KBM-7 (cell line): Measurements from ENCODE around the gene EN2.

Experiments
- DNase-seq: peaks from one replicate; pipeline ENCODE4 v3.0.0-alpha.2; 2015
- in situ Hi-C: fragments of 300-500 bp; cut with MboI; formaldehyde crosslinking; loops from 2 replicates; pipeline ENCODE4 v1.14.3; 2020; ENCODE audit warnings: low sequenced_read_pairs, low pct_unique_long_range_greater_than_20kb, mixed read lengths

The EN2 gene

DNA sequence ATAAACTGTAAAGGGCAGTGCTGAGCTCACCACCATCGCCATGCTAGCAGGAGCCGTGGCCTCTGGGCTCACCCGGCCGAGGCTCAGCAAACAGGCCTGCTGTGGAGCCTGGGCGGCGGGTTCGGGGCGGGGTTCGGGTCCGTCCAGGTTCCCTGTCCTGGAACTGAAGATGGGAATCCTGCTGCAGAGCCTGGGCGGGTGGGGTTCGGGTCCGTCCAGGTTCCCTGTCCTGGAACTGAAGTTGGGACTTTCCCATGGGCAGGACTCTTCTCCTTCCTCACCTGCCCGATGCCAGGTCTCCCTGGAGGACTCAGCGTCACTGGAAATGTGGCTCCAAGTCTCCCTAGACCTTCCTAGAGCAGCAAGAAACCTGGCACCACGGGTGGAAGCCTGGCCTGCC lies 36.6 kb downstream of the EN2 start:
- in situ Hi-C loops, result no loop called here
- no peak for DNase-seq

DNA sequence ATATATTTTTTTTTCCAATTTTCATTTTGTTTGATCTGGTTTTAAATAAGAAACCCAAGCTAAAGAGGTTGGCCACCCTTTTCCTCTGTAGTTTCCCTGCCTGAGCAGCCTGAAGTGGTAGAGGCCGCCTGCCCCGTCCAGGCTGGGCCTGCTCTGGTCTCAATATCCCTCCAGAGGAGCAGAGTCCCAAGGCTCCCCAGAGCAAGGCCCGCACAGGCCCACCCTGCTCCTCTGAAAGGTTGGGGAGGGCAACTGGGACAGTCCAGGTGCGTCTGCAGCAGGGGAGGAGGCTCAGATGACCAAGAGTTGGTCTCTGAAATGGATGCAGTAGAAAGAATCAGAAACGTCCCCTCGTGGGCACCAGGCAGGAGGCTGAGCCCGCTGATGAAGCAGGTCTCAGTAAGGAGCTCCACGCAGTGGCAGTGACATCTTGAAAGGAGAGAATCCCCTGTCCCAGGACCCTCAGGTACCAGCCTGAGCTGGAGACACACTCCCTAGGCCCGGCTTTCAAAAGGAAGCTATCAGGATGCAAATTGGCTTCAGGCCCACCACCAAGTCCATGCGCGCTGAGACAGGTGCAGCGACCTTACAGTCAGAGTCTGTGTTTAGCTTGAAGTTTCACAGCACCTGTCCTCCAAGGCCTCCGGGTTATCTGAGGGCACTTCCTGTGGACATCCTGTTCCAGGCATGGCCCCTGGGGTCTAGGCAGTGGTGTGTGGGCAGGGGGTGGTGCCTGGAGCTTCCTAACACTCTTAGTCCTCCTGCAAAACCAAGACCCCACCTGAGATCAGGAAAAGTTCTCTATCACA lies 37.7 kb downstream of the EN2 start:
- in situ Hi-C loops, result no loop called here
- no peak for DNase-seq

DNA sequence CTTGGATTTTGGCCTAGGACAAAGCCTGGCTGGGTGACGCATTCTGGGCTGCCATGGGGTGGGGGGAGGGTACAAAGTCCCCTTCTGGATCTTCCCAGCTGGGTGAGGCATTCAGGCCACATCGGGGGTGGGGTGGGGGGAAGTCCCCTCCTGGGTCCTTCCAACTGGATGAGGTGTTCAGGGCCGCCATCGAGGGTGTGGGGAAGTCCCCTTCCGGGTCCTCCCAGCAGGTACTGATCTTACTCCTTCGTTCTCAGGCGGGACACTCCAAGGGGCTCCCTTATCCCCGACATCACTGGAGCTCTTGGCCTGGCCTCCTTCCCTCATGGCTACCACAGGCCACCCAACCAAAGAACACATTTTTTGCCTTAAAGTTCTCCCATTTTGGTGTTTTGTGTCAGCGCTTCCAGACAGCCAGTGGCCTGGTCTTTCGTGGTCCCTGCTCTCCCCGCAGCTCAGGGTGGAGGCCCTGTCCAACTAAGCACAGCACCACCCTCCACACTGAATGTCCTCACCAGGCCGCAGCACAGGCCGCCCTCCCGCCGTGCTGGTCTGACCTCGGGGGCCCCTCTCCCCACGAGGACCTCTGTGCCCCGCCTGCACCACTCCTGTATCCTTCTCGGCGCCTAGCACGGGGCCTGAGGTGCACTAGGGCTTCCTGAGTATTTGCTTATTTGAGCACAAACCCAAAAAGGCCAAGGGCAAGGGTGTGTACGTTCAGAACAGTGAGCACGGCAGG lies 38.5 kb downstream of the EN2 start:
- in situ Hi-C loops, result no loop called here
- no peak for DNase-seq

DNA sequence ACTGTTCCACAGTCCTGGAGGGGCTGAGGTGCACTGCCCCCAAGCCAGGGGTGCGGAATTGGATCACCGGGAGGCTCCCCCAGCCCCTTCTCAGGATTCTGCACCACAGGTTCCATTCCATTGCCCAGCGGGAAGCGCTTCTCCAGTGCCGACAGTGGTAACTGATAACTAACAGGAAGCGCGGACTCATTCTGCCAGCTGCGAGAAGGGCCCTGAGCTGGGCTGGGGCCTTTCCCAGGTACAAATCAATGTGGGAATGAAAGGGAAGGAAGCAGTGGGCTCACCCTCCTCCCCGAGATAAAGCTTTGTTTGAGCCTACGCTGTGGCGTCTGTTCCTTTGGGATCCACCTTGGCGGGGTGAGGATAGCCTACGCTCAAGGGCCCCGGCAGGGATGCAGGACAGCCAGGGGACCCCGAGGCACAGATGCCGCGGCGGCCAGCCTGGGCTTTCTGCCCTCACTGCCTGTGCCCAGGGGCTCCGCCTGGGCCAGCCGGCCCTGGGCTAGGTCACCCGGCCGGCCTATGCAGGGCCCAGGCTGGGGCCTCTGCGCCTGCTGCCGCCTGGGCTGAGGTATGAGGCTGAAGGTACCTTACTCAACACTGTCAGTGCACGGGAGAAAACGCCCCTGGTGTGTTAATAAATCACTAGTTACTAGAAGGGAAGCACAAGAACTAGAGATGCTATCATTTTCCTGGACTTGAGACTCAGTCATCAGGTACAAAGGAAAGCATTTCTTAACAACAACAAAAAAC lies 39.4 kb downstream of the EN2 start:
- no peak for DNase-seq
- in situ Hi-C loops, result no loop called here

DNA sequence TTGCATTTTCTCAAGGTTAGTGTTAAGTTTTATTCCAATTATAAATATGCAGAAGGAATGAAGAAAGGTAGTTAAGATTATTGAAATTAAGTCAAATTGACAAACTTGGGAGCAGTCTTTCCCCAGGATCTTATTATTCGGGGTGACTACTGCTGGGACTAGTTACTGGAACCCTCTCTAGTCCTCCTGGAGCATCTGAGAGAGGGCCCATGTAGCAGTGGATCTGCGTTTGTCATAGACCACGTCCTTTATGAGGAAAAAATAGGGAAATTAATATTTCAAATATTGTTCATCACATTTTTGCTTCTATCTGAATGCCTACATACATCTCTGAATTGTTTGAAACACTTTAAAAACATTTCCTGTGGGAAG lies 47.5 kb downstream of the EN2 start:
- no peak for DNase-seq
- in situ Hi-C loops, result no loop called here

DNA sequence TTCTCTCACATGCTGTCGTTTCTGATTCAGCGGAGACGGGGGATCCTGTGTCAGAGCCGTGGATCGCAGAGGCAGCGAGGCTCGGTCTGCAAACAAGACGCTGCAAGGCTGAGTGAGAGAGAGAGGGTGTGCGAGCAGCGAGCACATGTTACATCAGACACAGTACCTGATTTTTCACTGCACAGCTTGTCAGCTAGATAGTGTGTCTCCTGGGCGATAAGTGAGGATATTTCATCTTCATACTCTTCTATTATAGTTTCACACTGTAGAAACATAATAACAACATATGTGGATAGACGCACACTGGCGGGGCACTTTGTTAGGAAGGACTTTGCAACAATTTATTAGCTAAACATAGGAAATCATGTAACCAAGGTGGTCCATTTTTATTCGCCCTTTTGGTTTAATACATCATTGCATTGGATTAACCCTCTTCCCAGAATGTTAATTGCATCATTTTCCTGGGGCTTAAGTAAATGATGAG lies 49.0 kb downstream of the EN2 start:
- no peak for DNase-seq
- in situ Hi-C loops, result no loop called here

DNA sequence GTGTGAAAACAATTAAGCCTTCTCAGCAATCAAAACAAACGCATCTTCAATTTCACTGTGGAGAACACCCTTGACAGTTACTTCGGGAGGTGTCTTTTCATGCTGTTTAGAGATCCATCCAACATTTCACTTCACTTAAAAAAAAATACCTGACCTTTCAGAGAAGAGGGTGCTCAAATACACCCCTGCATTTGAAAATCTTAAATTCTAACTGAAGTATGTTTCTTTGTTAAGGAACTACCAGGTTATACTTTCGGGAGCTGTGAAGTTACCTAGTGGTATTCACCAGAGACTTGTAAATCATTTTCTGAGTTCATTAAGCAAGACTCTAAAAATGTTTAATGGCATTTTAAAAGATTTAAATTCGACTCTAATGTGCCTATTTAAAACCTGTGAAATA lies 49.6 kb downstream of the EN2 start:
- in situ Hi-C loops, result no loop called here

DNA sequence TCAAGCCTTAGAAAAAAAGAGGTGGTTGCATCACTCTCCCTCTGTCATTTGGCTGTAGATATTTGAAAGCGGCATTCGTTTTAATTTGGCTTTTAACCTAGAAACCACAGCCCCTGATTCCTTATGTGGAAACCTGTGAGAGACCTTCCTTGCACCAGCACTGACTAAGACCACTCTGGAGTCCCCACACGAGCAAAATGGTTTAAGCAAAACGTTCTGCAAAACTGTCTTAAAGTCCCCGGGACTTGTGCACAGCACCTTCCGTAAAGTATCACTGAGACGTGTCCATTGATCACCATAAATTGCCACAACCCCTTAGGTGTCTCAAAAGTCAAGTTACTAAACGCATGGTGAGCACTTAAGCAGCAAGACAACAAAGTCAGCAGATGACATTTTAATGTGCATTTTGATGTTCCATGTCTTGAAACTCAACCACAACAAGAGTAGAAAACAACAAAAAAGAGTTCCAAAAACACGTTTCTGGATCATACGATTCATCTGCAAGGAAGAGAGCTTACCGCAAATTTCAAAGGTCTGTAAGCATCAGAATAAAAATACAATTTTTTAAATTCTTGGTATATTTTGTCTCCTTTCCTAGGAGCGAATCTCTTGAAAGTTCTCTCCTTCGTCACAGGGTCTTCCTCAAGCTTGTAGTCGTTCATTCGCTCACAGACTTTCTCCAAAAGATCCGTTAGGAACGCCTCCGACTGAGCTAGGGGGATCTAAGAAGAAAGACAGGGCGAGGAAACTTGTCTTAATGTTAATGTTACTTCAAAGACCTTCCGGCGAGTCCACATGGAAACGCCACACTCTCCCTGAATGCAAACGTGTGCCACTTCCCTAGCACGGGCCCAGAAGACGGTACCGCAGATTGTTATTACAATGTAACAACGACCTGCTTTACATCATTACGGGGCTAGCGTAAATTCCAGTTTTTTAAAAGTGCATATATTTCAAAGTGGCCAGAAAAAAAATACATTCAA lies 50.7 kb downstream of the EN2 start:
- in situ Hi-C loops, result no loop called here
- no peak for DNase-seq

More for the DNA sequence above, 49.6 kb downstream of the EN2 start:
- DNase-seq, result no peak

DNA sequence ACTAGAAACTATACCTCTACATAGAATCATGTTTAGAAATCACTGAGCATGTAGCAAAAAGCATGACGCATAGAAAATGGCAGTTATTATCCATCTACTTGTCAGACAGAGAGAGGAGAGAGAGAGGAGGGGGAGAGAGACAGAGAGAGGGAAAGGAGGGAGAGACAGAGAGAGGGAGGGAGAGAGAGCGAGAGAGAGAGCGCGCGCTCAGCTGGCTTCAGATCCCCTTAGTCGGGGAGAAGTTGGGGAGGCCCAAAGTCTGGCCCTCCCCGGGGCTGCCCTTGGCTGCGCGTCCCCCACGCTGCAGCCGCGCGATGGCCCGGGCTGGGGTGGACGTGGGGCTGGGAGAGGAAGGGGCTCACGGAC lies 51.4 kb downstream of the EN2 start:
- in situ Hi-C loops, result no loop called here
- no peak for DNase-seq

DNA sequence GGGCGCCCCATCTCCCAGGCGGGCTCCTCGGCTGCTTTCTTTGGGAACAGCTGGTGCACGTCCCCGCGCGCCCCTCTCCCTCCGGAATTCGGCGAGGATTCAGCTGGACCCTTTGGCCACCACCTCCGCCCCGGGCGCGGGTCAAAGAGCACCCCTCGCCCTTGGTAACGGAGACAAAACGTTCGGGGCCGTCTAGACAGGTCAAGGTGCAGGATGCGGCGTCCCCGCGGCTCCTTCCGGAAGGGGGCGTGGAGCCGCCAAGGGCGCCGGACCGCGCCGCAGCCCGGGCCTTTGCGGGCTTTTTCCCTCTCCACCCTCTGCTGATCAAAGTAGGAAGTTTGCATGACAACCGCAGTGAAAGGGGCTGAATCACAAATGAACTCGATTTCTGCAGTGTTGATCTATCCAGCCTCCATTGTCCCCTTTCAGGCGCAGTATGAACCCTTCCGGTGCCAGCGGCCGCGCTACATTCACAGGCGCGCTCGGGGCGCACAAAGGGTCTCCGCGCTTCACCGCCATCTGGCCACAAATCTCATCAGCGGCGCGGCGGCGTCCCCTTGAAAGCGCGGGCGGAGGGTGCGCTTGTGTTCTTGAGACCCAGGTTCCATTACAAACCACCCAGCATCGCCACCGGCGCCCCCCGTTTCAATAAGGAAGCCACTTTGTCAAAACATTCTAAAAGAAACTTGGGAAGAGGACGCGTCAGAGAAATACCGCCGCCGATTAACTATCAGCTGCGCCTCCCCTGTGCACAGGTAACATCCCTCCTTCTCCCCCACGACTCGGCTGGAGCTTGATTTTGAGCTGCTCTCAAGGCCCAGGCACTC lies 52.0 kb downstream of the EN2 start:
- in situ Hi-C loops, result no loop called here

DNA sequence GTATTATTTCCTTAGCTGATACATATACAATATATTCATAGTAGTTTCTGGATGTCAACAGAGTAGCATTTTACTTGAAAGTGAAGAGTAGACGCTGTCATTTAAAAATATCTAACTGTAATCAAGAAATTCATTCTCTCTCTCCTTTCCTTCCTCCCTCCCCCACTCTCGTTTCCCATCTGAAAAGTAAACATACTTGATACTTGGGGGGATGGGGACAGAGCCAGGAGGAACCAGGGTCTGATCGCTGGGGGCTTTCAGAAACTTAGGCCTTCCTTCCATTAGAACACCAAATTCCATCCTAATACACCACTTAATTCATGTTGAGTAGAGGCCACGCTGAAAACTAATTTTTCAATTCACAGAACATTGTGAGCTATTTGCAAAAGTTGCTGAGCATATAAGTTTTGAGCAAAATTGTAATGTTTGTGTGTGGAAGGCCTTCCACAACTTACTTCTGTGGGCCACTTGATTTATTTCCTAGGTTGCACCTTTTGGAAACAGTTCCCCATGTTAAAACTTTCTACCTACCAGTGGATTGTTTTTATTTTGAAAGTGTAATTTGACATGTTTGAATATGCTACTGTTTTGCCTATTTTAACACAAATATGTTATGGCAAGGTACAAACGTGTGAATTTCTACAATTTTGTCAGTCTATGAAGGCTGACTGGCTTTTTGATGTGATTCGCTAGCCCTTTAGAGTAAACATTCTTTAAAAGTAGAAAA lies 53.2 kb downstream of the EN2 start:
- no peak for DNase-seq
- in situ Hi-C loops, result no loop called here

More for the DNA sequence above, 52.0 kb downstream of the EN2 start:
- no peak for DNase-seq

DNA sequence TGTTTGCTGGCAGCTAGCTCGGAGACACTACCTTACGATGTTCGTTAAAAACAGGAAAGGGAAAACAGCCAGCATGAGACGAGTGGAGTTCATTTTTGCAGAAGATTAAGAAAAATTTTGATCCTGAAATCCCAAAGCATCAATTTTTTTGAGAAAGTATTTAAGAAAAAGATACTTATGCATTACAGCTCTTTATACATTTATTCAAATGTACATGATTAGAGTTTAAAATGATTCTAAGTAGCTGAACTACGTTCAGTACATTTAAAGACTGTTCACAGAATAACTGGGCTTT lies 53.7 kb downstream of the EN2 start:
- in situ Hi-C loops, result no loop called here
- DNase-seq, result no peak

DNA sequence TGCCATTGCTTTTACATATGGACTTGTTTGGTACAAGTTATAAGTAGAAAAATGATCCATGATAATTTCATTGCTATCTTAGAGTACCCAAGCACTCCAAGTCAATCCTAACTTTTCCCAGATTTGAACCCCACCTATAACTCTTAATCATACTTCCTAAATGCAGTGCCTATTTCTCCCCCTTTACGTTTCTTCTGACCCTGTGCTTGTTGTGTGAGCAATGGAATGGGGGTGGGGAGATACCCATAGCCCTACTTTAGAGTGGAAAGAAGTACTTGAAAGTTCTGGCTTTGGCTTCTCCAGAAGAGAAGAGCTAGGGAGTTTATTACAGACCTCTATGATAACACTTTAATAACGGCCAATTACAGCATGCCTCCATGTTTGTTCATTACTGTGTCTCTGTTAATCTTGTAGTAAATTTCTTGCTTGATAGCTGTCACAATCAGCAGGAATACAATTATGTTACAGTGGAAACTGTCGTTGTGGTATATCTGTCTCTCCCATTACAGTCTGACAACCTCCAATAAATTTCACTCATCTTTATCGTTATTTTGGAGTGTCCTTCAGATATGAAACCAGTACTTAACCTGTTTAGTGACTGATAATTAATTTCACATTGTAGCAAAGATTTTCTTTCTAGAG lies 54.4 kb downstream of the EN2 start:
- no peak for DNase-seq
- in situ Hi-C loops, result no loop called here

DNA sequence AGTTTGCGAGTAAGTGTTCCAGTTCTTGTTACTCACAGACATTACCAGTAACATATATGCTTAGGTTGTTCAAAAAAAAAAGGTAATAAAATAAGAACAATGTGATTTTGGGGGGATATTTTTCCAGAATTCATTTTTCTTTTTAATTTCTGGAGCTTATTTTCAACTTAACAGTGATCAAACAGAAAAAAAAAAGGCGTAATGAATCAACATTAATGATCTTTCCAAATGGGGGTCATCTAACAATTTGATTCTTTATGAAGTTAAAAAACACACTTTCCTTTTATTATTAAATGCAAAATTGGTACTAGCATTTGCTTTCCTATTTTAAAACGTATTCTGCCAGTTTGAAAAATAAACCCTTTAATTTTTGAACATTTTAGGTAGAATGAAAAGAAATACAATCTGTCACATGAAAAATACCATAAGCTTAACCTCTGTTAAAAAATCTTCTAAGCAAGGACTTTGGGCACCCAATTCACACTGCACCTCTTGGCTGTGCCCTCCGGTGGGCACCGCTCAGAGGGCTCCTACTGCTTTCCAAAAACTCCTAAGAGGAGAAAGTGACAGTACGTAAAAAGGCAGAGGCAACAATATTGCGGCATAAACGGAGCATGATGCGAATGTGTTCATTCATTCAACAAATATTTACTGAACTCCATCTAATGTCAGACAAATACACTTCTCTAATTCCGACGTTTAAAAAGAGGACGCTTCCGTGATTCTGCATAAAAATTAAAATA lies 55.8 kb downstream of the EN2 start:
- in situ Hi-C loops, result no loop called here
- DNase-seq, result no peak

DNA sequence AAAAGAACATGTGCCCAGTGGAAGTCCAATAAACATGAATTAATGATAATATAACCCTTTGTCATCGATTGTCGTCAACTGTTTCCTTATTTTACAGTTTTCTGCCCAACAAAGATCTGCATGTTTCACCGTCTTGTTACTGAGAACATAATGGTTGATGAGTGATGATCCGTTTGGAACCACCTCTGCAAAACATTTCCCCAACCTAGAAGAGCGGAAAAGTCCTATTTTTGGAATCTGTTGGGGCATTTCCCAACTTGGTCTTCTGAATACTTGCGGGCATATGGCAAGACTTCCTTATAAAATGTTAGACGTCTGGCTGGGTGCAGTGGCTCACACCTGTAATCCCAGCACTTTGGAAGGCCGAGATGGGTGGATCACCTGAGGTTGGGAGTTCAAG lies 56.4 kb downstream of the EN2 start:
- no peak for DNase-seq
- in situ Hi-C loops, result no loop called here
